HG03060 (cell line): ENCODE results near the gene DDIAS.
"Not testable (repeated sequence)": the region's sequence is repeated elsewhere in the genome, so short reads cannot be mapped to it uniquely, and the experiment has no call there.

ENCODE experiments used
- ATAC-seq: cut with Tn5 transposase; IDR thresholded peaks from one replicate; pipeline ENCODE4 v1.9.1; 2021; ENCODE audit warnings: low read depth, moderate number of reproducible peaks; ENCODE audit not compliant: unreplicated experiment

The DDIAS gene

GRCh38 chr11:82901165-82901921 is at the start of gene DDIAS:
Gene DDIAS, plus strand, starts transcription at chr11:82901736. Its CDS starts 13,003 bp downstream, at chr11:82914739.
- peak; percentile 66 for ATAC-seq

- ATAC-seq = no peak
These were observed 47.3 kb upstream of the DDIAS start for GRCh38 chr11:82854242-82854641.

- not testable (repeated sequence) for ATAC-seq
These were observed 46.6 kb upstream of the DDIAS start for GRCh38 chr11:82854916-82855315.

GRCh38 chr11:82855616-82856015 is 45.9 kb upstream of the DDIAS start:
- ATAC-seq = no peak

GRCh38 chr11:82857145-82857544 is 44.4 kb upstream of the DDIAS start:
- no peak for ATAC-seq

- no peak for ATAC-seq
These were observed 43.4 kb upstream of the DDIAS start for GRCh38 chr11:82858133-82858532.

GRCh38 chr11:82858556-82859091 is 42.9 kb upstream of the DDIAS start:
- no peak for ATAC-seq

GRCh38 chr11:82859750-82860149 is 41.8 kb upstream of the DDIAS start:
- ATAC-seq = no peak

GRCh38 chr11:82862379-82862778 is 39.2 kb upstream of the DDIAS start:
- no peak for ATAC-seq

- no peak for ATAC-seq
These were observed 38.3 kb upstream of the DDIAS start for GRCh38 chr11:82863209-82863608.

- no peak for ATAC-seq
These were observed 37.3 kb upstream of the DDIAS start for GRCh38 chr11:82864268-82864667.

GRCh38 chr11:82865841-82866240 is 35.7 kb upstream of the DDIAS start:
- no peak for ATAC-seq

GRCh38 chr11:82867495-82868082 is 33.9 kb upstream of the DDIAS start:
- ATAC-seq = no peak

- ATAC-seq = no peak
These were observed 31.9 kb upstream of the DDIAS start for GRCh38 chr11:82869657-82870056.

GRCh38 chr11:82871646-82872045 is 29.9 kb upstream of the DDIAS start:
- no peak for ATAC-seq

- no peak for ATAC-seq
These were observed 29.0 kb upstream of the DDIAS start for GRCh38 chr11:82872377-82873150.

GRCh38 chr11:82873919-82874333 is 27.6 kb upstream of the DDIAS start:
- ATAC-seq = no peak

- no peak for ATAC-seq
These were observed 26.7 kb upstream of the DDIAS start for GRCh38 chr11:82874646-82875523.

- no peak for ATAC-seq
These were observed 17.7 kb upstream of the DDIAS start for GRCh38 chr11:82883853-82884252.
